Stimulated activated CD4-positive, alpha-beta T cell treated with anti-CD3 and anti-CD28 coated beads, Interleukin-1b, Interleukin-23, amount 100 ng/mL, for 1 hour (primary cell): ENCODE data around the gene PLEKHA7.
"Not testable (repeated sequence)": the region's sequence is repeated elsewhere in the genome, so short reads cannot be mapped to it uniquely, and the experiment has no call there.

Experiments used
- DNase-seq, 2 donors: peaks; one replicate each; pipeline ENCODE4 v3.0.0-alpha.2; 2020; ENCODE audit warnings: low read depth in 2 of 2

The PLEKHA7 gene

GRCh38 chr11:16911186-16911585 is 103.0 kb downstream of the PLEKHA7 start:
- no peak for DNase-seq

GRCh38 chr11:16909359-16910035 is 104.7 kb downstream of the PLEKHA7 start:
- no peak for DNase-seq

- DNase-seq = no peak
Measured at GRCh38 chr11:16905375-16905774, 108.8 kb downstream of the PLEKHA7 start.

GRCh38 chr11:16904761-16905160 is 109.5 kb downstream of the PLEKHA7 start:
- not testable (repeated sequence) for DNase-seq

- no peak for DNase-seq
Measured at GRCh38 chr11:16902781-16903378, 111.3 kb downstream of the PLEKHA7 start.

GRCh38 chr11:16902182-16902581 is 112.0 kb downstream of the PLEKHA7 start:
- no peak for DNase-seq

GRCh38 chr11:16900491-16900890 is 113.7 kb downstream of the PLEKHA7 start:
- DNase-seq = no peak

- DNase-seq = no peak
Measured at GRCh38 chr11:16899708-16900303, 114.4 kb downstream of the PLEKHA7 start.

- DNase-seq = no peak
Measured at GRCh38 chr11:16898274-16898985, 115.8 kb downstream of the PLEKHA7 start.

- no peak for DNase-seq
Measured at GRCh38 chr11:16897470-16898061, 116.6 kb downstream of the PLEKHA7 start.

GRCh38 chr11:16896729-16897469 is 117.3 kb downstream of the PLEKHA7 start:
- DNase-seq = no peak

GRCh38 chr11:16895306-16895705 is 118.9 kb downstream of the PLEKHA7 start:
- DNase-seq = no peak

- DNase-seq = no peak
Measured at GRCh38 chr11:16893456-16894066, 120.7 kb downstream of the PLEKHA7 start.

- no peak for DNase-seq
Measured at GRCh38 chr11:16891964-16892363, 122.2 kb downstream of the PLEKHA7 start.

- no peak for DNase-seq
Measured at GRCh38 chr11:16891165-16891564, 123.0 kb downstream of the PLEKHA7 start.

- no peak for DNase-seq
Measured at GRCh38 chr11:16890442-16890841, 123.8 kb downstream of the PLEKHA7 start.

GRCh38 chr11:16889905-16890304 is 124.3 kb downstream of the PLEKHA7 start:
- no peak for DNase-seq

GRCh38 chr11:16889010-16889409 is 125.2 kb downstream of the PLEKHA7 start:
- DNase-seq = not testable (repeated sequence)

- DNase-seq = not testable (repeated sequence)
Measured at GRCh38 chr11:16887887-16888286, 126.3 kb downstream of the PLEKHA7 start.

- DNase-seq = no peak
Measured at GRCh38 chr11:16883174-16883573, 131.0 kb downstream of the PLEKHA7 start.

- DNase-seq = no peak
Measured at GRCh38 chr11:16881766-16882165, 132.4 kb downstream of the PLEKHA7 start.
